Measurements from ENCODE around the gene TBC1D22A.

The TBC1D22A gene

DNA sequence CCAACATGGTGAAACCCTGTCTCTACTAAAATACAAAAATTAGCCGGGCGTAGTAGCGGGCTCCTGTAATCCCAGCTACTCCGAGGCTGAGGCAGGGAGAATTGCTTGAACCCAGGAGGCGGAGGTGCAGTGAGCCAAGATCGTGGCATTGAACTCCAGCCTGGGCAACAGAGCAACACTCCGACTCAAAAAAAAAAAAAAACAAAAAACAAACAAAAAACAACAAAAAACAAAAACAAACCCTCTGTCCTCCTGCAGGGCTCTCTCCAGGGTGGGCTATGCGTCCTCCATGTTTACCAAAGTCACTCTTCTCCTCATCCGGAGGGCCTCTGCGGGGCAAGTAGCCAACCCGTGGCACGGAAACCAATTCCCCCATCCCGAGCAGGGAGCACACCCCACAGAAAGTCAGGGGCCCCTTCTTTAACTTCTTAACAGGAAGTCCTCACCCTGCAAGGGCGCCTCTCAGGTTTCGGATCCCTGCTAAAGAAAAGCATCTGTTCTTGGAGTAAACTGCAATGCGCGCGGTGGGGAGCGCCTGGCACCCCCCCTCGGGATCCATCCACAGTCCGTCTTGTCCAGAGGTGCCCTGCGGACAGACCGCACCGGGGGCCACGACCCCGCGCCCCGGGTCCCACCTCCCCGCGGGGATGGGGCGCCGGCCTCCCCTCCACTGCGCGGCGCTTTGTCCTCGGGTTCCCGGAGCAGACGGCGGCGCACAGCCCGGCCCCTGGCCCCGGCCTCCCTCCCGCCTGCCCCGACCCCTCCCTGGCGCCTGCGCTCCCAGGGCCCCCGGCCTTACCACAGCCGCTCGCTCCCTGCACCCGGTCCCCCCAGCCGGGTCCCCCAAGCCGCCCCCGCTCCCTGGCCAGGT is 25.1 kb upstream of the TBC1D22A start:
- no peak for DNase-seq (ENCODE audit: low read depth, low spot score)

DNA sequence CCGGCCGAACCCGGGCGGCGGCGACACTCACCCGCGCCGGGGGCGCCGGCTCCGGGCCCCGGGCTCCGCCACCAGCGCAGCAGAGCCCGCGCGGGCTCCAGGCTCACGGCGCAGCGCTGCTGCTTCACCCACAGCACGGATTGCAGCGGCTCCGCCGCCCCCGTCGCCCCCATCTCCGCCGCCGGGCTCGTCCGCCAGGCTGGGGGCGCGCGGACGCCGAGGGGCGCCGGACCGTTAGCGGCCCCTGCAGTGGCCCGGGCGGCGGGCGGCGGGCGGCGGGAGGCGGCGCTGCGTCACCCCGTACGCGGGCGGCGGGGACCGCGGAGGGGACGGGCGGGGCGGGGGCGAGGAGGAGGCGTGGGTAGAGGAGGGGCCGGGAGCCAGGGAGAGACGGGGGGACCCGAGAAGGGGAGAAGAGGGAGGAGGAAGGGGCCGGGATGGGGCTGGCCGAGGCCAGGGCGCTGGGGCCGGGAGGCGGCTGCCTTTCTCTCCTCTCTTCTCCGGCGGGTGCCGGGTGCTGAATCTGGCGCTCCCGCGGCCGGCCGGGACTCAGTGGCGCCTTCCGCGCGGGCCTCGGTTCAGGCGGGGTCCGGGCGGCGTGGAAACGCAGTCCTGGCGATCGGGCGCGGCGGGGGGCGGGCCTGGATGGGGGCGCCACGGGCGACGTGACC is 24.3 kb upstream of the TBC1D22A start, which contains the start of gene CERK:
TSS of gene CERK (minus strand) at position 277 of the 671 bp plus-strand sequence. CDS start at position 173, 104 bp downstream.
- DNase-seq (ENCODE audit: low read depth, low spot score): no peak

DNA sequence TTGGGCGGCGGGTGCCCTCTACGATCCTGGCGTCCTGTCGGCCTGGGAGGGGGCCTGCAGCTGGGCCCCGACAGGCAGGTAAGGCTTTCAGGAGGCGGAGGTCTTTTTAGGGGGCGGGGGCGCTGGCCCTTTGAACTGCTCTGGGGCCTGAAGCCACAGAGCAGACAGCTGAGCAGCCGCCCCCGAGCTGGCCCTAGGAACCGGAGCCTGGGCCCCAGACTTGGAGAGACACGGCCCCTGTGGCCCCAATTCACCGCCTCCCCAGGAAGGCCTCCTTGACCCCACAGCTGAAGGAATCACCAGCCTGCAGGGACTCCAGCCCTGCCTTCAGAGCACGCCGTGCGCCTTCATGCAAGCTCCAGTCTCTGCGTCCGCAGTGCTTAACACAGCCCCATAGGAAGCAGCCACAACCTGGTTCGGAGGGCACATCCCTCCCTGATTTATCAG is 23.8 kb upstream of the TBC1D22A start:
- no peak for DNase-seq (ENCODE audit: low read depth, low spot score)

DNA sequence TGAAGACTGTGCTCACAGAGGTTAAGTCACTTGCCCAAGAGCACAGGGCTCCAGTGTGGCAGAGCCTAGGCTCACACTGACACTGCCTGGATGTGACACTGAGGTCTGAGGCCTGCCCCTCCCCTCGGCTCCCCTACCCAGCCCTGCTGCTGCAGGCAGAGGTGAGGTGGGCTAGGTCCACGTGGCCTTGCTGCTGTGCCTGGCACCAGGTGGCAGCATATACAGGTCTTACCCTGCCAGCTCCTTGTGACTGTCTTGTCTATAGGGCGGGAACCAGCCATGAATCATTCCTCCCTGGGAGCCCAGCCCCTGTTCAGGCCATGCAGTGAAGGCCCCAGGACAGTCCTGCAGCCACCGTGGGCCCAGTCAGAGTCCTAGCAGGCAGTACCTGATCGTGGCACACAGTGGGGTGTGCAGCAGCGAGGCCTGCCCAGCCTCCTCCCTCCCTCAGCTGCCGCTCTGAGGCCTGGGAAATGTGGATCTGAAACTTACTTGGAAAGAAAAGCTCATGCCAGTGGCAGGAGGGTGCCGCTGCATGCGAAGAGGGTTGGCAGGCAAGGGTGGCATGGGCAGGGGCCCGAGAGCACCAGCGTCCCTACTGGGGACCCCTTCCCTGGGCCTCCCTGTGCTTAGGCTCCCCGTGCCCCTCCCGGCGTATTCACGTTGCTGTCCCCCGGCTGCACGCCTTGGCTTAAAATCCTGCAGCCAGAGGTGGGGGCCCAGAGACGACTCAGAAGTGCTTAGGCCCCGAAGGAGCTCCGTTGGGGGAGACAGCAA is 23.2 kb upstream of the TBC1D22A start:
- DNase-seq (ENCODE audit: low read depth, low spot score): no peak

DNA sequence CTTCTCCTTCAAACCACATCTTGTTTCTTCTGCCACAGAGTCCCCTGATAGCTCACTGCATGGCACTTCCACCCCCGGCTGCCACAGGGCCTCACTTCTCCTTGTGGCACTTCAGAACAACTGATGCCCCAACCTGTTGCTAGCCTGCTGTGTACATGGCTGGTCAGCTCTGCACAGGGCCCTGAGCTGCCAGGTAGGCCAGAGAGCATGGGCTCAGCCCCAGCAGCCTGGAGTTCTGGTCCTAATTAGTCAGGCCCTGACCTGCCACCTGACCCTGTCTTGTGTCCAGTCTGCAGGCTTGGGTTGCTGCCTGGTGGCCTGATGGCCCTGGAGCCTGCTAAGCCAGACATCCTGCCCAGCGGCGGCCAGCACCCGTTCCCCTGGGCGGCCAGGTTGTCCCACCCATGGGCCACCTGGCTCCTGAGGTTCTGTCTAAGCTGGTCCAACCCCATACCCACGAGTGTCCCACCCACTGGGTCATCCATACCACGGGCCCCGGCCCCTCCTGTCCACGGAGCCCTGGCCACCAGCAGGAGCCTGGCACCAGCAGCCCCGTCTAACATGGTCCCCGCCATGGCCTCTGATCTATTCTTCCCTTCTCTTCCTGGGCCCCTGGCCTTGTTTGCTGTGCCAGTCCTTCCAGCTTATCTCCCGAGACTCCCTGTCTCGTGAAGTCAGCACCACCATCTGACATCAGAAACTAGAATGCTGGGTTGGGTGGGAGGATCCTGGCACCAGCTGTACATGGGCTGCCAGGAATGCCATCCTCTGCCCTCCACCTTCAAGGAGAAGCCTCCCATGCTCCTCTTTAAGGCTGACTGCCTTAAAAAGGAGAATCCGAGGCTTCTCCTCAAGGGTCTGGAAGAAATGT is 21.3 kb upstream of the TBC1D22A start:
- DNase-seq (ENCODE audit: low read depth, low spot score): no peak

DNA sequence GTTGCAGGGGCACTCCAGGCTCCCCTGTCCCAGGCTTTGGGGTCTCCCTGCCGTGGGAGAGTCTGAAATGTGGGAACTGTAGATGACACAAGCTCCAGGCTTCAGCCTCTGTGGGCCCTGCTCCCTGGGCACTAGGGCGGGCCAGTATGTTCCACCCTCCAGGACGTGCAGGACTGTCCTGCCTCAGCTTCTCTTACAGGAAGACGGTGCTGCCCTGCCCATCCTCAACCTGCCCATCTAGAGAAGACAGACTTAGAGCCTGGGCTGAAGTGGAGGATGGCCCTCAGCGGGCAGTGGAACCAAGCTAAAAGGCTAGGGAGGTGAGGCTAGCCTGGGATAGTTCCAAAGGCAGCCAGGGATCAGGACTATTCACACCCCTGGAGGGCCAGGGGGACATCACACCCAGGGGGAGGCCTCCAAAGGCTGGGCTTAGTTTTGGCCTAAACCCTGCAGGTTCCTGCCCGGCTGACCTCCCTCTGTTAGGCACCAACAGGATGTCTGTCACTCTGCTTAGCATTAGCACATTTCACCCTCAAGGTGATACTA is 20.4 kb upstream of the TBC1D22A start:
- no peak for DNase-seq (ENCODE audit: low read depth, low spot score)

DNA sequence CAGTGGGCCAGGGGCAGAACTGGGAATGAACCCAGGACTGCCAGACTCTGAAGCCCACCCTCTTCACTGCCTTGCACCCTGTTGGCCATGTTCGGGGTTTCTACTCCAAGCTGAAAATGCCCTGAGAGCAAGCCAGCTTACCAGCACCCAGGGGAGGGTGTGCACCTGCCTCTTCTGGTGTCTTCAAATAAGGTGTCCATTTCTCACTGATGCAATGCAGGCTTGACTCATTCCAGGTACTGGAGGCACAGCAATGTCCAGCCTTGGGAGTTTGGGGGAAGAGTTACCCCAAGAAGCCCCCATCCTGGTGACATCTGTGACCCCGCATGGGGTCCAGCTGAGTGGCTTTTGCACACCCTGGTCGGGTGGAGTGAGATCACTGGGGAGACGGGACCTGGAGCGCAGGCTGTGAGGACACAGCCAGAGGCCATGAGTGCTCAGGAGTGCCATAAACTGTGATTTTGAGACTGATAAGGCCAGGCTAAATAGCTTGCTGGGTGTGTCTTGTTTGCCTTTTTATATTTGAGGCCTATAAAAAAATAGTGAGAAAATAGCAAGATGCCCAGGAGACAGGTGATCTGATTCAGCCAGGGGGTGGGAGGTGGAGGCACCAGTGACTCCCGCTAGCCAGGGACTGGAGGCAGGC is 19.8 kb upstream of the TBC1D22A start:
- no peak for DNase-seq (ENCODE audit: low read depth, low spot score)

DNA sequence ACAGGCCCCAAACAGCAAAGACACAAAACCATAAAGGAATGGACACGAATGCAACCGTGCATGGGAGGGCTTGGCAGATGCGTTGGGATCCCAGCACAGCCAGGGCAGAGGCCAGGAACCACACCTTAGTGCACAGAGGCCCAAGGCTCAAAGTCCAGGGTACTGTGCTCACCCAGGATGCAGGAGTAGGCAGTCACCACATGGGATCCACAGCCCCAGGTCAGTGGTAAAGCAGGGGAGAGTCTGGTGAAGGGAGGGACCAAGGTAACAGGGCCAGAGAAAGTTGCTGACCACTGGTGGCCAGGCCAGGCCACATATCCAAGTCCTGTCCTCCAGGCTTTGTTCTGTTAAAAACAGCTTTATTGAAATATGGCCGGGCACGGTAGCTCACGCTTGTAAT is 17.9 kb upstream of the TBC1D22A start:
- no peak for DNase-seq (ENCODE audit: low read depth, low spot score)

DNA sequence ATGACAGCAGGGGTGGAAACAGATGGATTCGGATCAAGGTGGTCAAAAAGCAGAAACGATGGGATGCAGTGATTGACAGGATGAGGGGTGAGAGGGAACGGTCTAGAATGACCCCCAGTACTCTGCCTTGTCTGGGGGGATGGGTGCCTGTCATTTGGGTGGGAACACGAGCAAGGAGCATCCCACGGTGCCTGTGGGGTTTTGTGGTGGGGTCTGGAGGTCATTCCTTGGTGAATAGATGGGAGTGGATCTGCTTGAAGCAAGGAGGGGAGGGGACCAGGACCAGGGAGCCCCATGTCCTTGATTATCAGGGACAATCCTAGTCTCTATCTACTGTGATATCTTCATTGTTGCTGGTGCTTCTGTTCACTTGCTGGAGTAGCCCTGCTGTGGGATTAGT is 16.3 kb upstream of the TBC1D22A start:
- DNase-seq (ENCODE audit: low read depth, low spot score): no peak

DNA sequence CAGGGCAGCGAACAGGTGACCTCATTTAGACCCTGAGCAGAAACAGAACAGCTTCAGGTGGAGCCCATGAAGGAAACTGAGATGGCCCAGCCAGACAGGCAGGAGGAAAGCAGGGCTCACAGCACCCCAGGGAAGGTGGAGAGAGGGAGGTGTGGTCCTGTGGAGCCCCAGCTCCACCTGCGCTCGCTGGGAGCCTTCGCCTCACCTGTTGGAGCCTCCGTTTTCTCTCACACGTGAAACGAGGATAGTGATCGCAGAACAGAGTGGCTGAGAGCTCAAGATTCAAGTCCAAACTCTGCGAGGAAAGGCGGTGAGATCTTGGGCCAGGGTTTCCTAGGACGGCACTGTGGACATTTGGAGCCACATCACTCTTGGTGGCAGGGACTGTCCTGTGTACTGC is 15.8 kb upstream of the TBC1D22A start:
- DNase-seq (ENCODE audit: low read depth, low spot score): no peak

DNA sequence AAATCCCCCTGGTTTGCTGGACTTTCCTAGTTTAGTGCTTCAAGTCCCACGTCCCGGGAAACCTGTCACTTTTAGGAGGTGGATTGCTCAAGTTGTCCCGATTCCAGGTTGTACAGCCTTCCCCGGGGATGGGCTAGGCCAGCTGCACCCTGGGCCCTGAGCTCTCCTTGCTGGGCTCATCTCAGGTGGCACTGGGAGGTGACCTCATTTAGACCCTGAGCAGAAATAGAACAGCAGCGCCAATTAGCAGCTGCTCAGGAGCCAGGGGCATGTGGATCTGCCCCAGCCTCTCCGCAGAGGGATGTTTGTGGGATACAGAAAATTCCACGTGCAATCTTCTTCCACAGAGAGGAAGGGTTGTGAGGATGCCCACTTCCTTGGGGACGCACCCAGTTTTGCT is 14.8 kb upstream of the TBC1D22A start:
- DNase-seq (ENCODE audit: low read depth, low spot score): no peak

DNA sequence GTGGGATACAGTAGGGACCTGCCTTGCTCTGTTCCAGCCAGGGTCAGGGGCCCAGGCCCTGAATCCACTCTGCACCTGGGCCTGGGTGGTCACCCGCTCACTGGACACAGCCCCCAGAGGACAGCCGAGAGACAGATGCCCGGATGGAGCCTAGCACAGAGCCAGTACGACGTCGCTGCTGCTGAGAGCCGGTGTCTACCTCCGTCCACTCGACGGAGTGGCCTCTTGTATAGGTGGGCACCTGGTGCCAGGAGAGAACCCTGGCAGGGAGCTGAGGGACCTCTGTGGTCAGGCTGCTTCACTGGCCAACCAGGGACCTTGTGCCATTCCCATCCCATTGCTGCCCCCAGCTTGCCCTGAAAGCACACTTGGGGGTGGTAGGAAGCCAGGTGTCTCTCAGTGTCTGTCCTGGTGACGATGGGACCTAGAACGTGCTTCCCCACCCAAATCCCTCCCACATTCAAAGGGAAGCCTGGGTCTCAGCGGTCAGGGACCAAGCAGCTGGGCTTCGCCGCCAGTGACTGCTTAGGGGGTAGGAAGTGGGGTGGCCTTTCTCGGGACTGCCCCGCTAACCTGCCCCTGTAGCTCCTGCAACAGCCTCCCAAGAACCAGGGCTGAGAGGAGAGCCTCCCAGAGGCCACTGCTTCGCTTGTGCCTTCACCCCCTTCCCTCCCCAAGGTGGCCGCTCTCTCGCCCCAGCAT is 14.1 kb upstream of the TBC1D22A start:
- DNase-seq (ENCODE audit: low read depth, low spot score): no peak

DNA sequence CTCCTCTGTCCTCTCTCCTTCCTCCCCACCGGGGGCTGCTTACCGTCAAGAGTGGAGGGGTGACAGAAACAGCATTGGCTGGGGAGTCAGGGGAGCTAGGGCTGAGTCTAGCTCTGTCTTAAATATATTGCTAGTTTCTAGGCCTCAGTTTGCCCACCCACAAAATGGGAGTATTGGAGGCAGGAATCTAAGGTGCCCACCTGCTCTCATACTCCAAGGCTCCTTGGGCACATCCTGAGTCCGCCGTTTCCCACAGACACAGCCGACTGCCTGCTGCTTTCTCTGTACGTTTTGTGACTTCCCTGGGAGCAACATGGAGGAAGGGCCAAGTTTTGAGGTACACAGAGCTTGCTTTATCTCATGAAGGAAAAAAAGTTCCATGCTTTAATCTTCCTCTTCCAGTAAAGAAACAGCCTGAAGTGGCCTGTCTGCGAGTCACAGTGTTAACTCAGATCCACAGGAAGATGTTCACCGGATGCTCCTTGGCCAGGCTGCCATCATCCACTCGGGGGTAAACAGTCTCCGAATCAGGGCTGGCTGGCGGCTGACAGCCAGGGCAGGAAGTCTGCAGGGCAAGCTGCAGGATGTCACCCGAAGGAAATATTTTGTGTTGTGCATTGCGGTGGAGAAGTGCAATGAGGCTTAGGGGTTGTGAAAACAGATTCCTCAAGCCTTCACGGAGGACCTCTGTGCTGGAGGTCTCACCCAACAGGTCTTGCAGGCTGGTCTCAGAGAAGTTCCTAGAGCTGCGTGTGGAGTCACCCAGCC is 13.4 kb upstream of the TBC1D22A start:
- no peak for DNase-seq (ENCODE audit: low read depth, low spot score)

DNA sequence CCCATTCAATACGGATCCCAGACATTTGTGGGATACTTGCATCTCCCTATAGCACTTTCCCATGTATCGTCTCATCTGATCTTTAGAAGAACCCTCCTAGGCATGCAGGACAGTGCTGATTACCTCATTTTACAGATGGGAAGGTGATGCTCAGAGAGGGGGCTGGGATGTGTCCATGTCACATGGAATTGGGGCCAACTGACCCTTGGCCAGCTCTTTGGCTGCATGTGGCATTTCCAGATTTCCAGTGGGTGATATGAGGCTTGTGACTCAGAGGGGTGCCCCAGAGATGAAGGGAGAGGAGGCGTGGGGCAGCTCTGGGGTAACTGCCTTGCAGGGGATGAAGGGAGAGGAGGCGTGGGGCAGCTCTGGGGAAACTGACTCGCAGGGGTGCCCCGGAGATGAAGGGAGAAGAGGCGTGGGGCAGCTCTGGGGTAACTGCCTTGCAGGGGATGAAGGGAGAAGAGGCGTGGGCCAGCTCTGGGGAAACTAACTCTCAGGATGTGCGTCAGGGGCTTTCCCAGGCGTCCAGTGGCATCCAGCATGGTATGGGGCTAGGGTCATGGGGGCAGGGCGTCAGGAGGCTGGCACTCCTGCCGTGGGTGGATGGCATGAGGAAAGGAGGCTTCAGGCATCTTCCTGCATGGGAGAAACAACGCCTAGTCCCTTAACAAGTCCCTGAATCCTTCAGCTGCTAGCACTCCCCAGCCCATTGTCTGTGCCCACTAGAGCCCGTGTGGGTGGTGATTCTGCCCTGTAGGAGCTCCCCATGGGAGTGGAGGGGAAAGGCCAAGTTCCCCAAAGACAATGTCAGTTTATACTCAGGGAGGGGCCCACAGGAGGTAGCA is 12.5 kb upstream of the TBC1D22A start:
- DNase-seq (ENCODE audit: low read depth, low spot score): no peak

DNA sequence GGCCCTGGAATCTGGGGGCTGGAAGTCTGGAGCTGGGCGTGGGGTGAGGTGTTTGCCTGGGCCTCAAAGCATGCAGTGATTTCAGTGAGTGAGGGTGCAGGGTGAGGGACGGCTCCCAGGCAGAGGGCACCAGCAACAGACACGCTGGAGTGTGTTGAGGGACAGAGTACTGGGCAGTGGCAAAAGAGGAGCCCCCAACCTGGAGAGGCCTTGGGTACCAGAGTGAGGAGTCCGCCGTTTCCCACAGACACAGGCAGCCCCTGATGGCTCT is 12.0 kb upstream of the TBC1D22A start:
- no peak for DNase-seq (ENCODE audit: low read depth, low spot score)

DNA sequence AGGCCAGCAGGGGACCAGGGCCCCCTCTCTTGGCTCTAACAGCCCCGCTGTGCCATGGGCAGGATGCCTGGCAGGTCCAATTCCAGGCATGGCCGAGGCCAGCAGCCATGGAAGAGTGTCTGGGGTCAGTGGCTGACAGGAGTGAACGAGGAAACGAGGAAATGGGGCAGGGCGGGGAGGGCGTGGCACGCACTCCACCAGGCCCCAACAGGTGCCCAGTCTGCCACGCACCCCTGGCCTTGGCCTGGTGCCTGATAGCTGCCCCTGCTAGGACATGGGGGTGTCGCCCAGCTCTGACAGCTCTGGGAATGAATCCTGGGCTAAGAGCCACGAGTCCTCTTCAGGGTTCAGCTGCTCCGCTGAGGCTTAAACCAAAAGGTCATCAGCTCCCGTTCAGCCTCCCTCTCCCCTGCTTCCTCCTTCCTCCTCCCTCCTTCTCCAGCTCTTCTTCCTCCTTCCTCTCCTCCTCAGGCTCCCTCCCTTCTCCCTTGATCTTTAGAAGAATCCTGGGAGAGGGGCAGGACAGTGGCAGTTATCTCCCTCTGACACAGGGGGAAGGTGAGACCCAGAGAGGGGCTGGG is 11.5 kb upstream of the TBC1D22A start:
- DNase-seq (ENCODE audit: low read depth, low spot score): no peak

DNA sequence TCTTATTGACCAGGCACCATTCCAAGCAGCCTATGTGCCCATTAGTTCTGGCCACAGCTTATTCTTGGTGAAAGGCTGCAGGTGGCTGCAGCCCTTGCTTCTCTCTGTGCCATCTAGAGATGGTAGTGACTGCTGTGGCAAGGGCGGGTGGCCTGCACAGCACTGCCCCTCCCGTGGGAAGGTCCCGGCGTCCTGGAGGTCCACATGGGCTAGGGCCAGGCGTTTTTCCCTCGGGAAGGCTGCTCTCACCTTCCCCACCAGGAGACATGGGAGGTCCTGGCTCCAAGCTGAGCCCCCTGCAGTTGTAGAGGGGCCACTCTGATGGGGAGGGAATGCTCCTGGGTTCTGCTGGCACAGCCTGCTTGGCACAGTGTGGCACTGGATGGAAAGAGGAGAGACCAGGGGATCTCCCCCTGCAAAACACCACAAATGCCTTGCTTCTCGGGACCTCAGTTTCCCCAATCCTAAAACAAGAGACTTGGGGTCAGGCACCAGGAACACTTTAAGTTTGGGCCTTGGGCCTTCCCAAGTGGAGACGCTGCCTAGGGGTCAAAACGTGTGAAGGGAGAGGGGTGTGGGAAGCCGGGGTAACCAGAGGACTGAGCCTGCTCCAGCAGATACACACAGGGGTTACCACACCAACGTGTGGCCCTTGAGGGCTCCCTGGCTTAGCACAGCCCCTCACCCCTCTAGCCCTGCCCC is 10.0 kb upstream of the TBC1D22A start:
- DNase-seq (ENCODE audit: low read depth, low spot score): no peak

DNA sequence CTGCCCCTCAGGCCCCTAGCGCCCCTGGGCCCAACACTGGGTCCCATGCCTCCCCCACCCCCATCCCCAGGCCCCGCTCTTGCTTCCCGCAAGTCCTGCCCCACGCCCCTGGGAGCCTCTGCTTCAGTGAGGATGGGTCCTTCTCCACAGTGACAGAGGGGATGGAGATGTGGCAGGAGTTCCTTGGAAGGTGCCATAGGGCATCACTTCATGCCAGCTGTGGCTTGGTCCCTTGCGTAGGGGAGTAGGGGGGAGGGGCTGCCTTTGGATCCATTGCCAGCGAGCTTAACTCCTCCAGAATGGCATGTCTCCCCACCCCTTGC is 9.5 kb upstream of the TBC1D22A start:
- no peak for DNase-seq (ENCODE audit: low read depth, low spot score)
